Jurkat, Clone E6-1 (cell line): Measurements from ENCODE around the gene DISC1.

ENCODE experiments used
- DNase-seq: peaks from one replicate; pipeline ENCODE4 v3.0.0-alpha.2; 2011; ENCODE audit warnings: low read depth, low spot score
- H3K4me3 ChIP-seq: 2 replicates; pipeline ENCODE4 v1.5.1; 2011; ENCODE audit warnings: mild to moderate bottlenecking, low read length, control low read depth, moderate library complexity

Gene DISC1

GRCh38 chr1:231982871-231983587 lies 356.4 kb downstream of the DISC1 start:
- no peak overlapping the region for H3K4me3 ChIP-seq
- DNase-seq, result no peak

DNA sequence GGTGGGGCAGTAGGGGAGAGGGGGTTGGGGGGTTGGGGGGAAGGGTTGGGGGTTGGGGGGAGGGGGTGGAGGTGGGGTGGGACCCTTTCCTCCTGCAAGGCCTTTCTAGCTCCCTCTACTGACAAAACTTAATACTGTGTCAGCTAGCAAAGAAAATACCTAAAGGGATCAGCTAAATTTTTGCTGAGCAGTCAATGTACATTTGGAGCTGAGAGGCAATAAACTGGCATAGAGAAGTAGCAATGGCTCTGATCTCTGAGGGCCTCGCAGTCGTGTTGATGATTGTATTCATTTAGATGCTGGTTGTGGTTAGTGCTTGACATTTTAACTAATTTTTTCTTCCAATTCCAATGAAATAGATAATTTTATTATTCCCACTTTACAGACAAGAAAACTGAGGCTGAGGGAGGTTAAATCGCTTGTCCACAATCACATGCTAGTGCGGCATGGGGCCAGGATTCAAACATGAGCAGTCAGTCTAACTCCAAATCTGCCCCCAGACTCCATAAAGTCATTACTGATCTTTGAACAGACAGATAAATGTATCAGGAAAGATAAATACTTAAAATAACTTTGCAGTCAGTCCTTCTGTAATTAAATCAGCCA lies 357.1 kb downstream of the DISC1 start:
- DNase-seq, result no peak
- no peak overlapping the region for H3K4me3 ChIP-seq

GRCh38 chr1:231985296-231986023 lies 358.9 kb downstream of the DISC1 start:
- DNase-seq, result no peak
- no peak overlapping the region for H3K4me3 ChIP-seq

GRCh38 chr1:231986631-231987336 lies 360.2 kb downstream of the DISC1 start:
- H3K4me3 ChIP-seq, result no peak overlapping the region
- peak; percentile 48 for DNase-seq

GRCh38 chr1:231990388-231990787 lies 363.8 kb downstream of the DISC1 start:
- H3K4me3 ChIP-seq, result no peak overlapping the region
- no peak for DNase-seq

GRCh38 chr1:231991231-231991630 lies 364.6 kb downstream of the DISC1 start:
- no peak for DNase-seq
- no peak overlapping the region for H3K4me3 ChIP-seq

GRCh38 chr1:231993968-231994455 lies 367.4 kb downstream of the DISC1 start:
- no peak overlapping the region for H3K4me3 ChIP-seq
- DNase-seq, result no peak

GRCh38 chr1:231998791-231999190 lies 372.2 kb downstream of the DISC1 start:
- no peak overlapping the region for H3K4me3 ChIP-seq
- no peak for DNase-seq

DNA sequence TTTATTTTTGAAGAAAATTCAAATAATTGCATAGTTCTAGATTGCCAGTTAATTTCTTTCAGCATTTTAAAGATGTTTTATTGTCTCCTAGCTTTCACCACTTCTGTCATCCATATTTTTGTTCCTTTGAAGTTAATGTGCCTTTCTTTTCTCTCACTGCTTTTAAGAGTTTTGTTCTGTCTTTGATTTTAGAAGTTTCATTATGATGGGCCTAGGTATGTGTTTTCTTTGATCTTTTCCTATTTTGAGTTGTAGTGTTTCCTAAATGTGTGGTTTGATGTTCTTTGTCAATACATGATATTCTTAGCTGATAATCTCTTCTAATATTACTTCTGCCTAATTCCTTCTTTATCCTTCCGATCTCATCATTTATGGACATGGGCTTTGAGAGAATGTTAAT lies 378.7 kb downstream of the DISC1 start:
- DNase-seq, result no peak

GRCh38 chr1:232009741-232010140 lies 383.2 kb downstream of the DISC1 start:
- H3K4me3 ChIP-seq, result no peak overlapping the region
- peak; percentile 12 for DNase-seq

More for the DNA sequence above, 378.7 kb downstream of the DISC1 start:
- H3K4me3 ChIP-seq, result no peak overlapping the region

GRCh38 chr1:232011961-232012360 lies 385.4 kb downstream of the DISC1 start:
- H3K4me3 ChIP-seq, result no peak overlapping the region
- DNase-seq, result no peak

GRCh38 chr1:232012773-232013386 lies 386.3 kb downstream of the DISC1 start:
- H3K4me3 ChIP-seq, result no peak overlapping the region
- DNase-seq, result no peak

DNA sequence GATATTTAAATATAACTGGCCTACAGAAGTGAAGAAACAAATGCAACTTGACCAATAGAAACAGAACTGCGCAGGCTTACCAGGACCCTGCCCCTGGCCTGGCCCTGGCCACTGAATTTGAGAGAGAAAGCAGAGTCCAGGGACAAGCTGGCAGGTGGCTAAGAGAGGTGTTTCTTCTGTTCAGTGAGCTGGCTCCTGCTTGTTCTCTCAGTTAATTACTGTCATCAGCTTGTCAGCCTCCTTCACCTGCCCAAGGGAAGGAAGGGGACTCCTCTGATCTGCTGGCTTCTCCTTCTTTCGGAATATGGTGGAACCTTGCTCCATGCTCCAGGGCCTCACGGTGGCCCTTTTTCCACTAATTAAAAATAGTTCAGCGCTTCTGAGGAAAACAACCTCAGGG lies 388.4 kb downstream of the DISC1 start:
- no peak for DNase-seq
- no peak overlapping the region for H3K4me3 ChIP-seq

DNA sequence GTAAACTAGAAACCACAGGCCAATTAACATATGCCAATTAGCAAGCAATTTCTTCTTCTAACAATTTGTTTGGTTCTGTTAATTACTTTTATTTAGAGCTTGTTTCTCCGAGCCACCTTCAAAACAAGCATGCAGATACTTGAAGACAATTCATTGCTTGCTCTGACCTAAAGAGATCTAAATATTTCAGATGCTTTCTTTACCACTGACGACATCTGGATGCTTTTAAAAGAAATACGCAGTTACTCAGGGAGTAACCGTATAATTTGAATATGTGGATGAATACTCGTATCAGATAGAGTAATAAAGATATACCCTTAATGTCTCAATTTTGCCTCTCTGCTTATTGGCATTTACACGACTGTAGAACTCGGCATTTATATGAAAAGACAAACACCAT lies 390.0 kb downstream of the DISC1 start:
- H3K4me3 ChIP-seq, result no peak overlapping the region
- DNase-seq, result no peak

GRCh38 chr1:232017057-232017456 lies 390.5 kb downstream of the DISC1 start:
- no peak for DNase-seq
- H3K4me3 ChIP-seq, result no peak overlapping the region

GRCh38 chr1:232017759-232018158 lies 391.2 kb downstream of the DISC1 start:
- H3K4me3 ChIP-seq, result no peak overlapping the region
- no peak for DNase-seq

DNA sequence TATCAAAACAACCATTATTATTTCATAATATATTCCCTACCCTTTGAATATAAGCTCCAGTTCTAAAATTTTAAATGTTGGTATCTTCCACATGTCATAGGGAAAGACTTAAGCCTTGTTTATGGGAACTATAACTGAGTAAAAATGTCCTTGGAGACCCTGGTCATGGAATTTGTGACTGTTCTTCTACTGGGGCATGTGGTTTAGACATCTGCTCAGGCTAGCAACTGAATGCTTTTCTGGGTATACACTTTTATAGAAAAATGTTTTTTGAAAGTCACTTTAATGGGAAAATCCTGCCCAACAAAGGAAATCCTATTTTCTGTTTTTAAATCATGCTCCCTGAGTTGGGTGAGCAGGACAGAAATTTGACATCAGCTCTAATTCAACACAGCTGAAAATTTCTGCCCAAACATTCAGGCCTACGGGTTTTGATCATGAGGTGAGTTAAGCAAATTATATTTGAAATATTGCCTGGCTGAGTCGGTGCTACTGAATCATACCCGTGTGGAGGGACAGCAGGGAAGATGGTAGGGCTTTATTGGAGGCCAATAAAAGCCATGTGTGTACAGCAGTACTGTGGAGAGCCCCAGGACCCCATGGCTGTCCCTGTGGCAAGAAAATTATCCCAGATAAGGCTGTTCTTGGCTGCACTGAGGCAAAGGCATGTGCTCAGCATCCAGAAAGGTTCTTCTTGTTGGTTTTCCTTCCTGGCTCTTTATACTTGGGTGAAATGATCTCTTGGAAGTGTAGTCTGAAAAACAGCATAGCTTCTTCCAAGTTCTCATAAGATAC lies 391.8 kb downstream of the DISC1 start:
- no peak for DNase-seq
- no peak overlapping the region for H3K4me3 ChIP-seq

- DNase-seq, result no peak
- H3K4me3 ChIP-seq, result no peak overlapping the region
Measured at GRCh38 chr1:232019026-232019340, 392.4 kb downstream of the DISC1 start.

GRCh38 chr1:232020352-232020751 lies 393.8 kb downstream of the DISC1 start:
- DNase-seq, result no peak
- H3K4me3 ChIP-seq, result no peak overlapping the region
